GM12878 (cell line): ENCODE results near the gene SIGLEC6. TPM values are rescaled to one million over a fixed set of nuclear protein-coding genes. Genes with fewer than 3 reads are reported as not detected.

Experiments used
- ATAC-seq: fragments of 200-7000 bp; cut with Tn5 transposase; 3 replicates; pipeline ENCODE4 v1.9.1; 2020; ENCODE audit warnings: mild to moderate bottlenecking, moderate library complexity
- BruUV-seq: library from RNA; stranded (reverse); fragments of 400-500 nt; replicated peaks from 2 replicates; lab custom pipeline; 2021; lab: Mats Ljungman, UMichigan
- CTCF ChIA-PET: fragments of 300-600 bp; sonication (Branson Sonifier 250); formaldehyde crosslinking; extraction: SDS; loops from one replicate; lab custom pipeline; 2021; ENCODE audit warnings: inconsistent platforms; lab: Yijun Ruan, JAX
- POLR2A ChIA-PET: fragments of 350-600 bp; formaldehyde crosslinking; extraction: SDS; loops from one replicate; lab custom pipeline; 2021; ENCODE audit warnings: inconsistent platforms; lab: Charles Lee
- RAD21 ChIA-PET: fragments of 300-600 bp; sonication (Branson Sonifier 250); formaldehyde crosslinking; loops from one replicate; lab custom pipeline; 2023; ENCODE audit warnings: antibody characterized with exemption; ENCODE audit not compliant: unreplicated experiment; lab: Charles Lee
- SMC1A ChIA-PET: fragments of 300-600 bp; sonication (Branson Sonifier 250); formaldehyde crosslinking; loops from one replicate; lab custom pipeline; 2023; ENCODE audit not compliant: unreplicated experiment, uncharacterized antibody; lab: Charles Lee
- DNase-seq: peaks from one replicate; pipeline ENCODE4 v3.0.0-alpha.2; 2011; ENCODE audit warnings: low read depth, low spot score
- FAIRE-seq: peaks from 3 replicates; lab custom pipeline; 2011; peaks lifted over from hg19 to GRCh38; lab: Jason Lieb, UNC
- H2AFZ ChIP-seq: 2 replicates; pipeline ENCODE4 v1.6.0; 2011; ENCODE audit warnings: low read depth, low read length, control low read depth; ENCODE audit not compliant: control insufficient read depth
- H3K27ac ChIP-seq: 2 replicates; pipeline ENCODE4 v1.5.1; 2011; ENCODE audit warnings: control low read depth; ENCODE audit not compliant: control insufficient read depth, insufficient read depth
- H3K27me3 ChIP-seq, 2 experiments: replicated peaks in 1 of 2; 2 replicates each; pipeline versions ENCODE4 v1.6.0 to v1.6.1; 2011; ENCODE audit warnings: low read length in 1 of 2; ENCODE audit not compliant: control insufficient read depth in 2 of 2, insufficient read depth in 2 of 2
- H3K36me3 ChIP-seq, 2 experiments: 2 replicates each; pipeline ENCODE4 v1.5.1; 2011; ENCODE audit warnings: low read length in 1 of 2; ENCODE audit not compliant: control insufficient read depth in 2 of 2, insufficient read depth in 2 of 2
- H3K4me1 ChIP-seq: 2 replicates; pipeline ENCODE4 v1.6.1; 2011; ENCODE audit warnings: mild to moderate bottlenecking, low read length, moderate library complexity, mixed read lengths; ENCODE audit not compliant: control insufficient read depth, insufficient read depth
- H3K4me2 ChIP-seq: 2 replicates; pipeline ENCODE4 v1.6.0; 2011; ENCODE audit warnings: control low read depth; ENCODE audit not compliant: control insufficient read depth, insufficient read depth
- H3K4me3 ChIP-seq: fragments of 200-600 bp; sonication (generic); 2 replicates; pipeline ENCODE4 v1.5.1; 2016
- H3K79me2 ChIP-seq: 2 replicates; pipeline ENCODE4 v1.6.0; 2011; ENCODE audit warnings: low read length; ENCODE audit not compliant: control insufficient read depth, insufficient read depth
- H3K9ac ChIP-seq: 2 replicates; pipeline ENCODE4 v1.8.0; 2011; ENCODE audit warnings: low read length, control low read depth, mixed read lengths; ENCODE audit not compliant: control insufficient read depth, insufficient read depth
- H3K9me3 ChIP-seq: replicated peaks from 3 replicates; pipeline ENCODE4 v1.5.1; 2011; ENCODE audit warnings: mild to moderate bottlenecking, low read length; ENCODE audit not compliant: control insufficient read depth, insufficient read depth
- H4K20me1 ChIP-seq: 2 replicates; pipeline ENCODE4 v1.6.0; 2011; ENCODE audit not compliant: control insufficient read depth, insufficient read depth
- BCL11A ChIP-seq: IDR thresholded peaks from 2 replicates; pipeline ENCODE4 v1.6.1; 2011; ENCODE audit warnings: low read depth, low read length
- CREB1 ChIP-seq: IDR thresholded peaks from 2 replicates; pipeline ENCODE4 v1.6.1; 2012; ENCODE audit warnings: low read depth, mild to moderate bottlenecking, inconsistent platforms
- CTCF ChIP-seq, 3 experiments: IDR thresholded peaks in 2 of 3; conservative IDR thresholded peaks in 1 of 3; 2 replicates each; pipeline ENCODE4 v1.5.1; 2011; ENCODE audit warnings: low read depth in 3 of 3, low read length in 3 of 3, mild to moderate bottlenecking in 3 of 3, control low read depth in 2 of 3, moderate library complexity in 2 of 3, inconsistent platforms in 1 of 3, mixed read lengths in 1 of 3; ENCODE audit not compliant: control insufficient read depth in 2 of 3, insufficient read depth in 1 of 3; ENCODE audit errors: extremely low read depth in 1 of 3
- ESRRA ChIP-seq: IDR thresholded peaks from 2 replicates; pipeline ENCODE4 v1.6.1; 2012; ENCODE audit warnings: mild to moderate bottlenecking, low read length, improper control_type of control experiment
- HDAC6 ChIP-seq: fragments of 200-600 bp; sonication (generic); IDR thresholded peaks from one replicate; pipeline ENCODE4 v1.8.0; 2017; ENCODE audit warnings: antibody characterized with exemption; ENCODE audit not compliant: unreplicated experiment
- LARP7 ChIP-seq: fragments of 450-650 bp; IDR thresholded peaks from 2 replicates; pipeline ENCODE4 v1.6.1; 2017; ENCODE audit warnings: mild to moderate bottlenecking
- MLLT1 ChIP-seq: fragments of 450-650 bp; IDR thresholded peaks from 2 replicates; pipeline ENCODE4 v1.6.1; 2016; ENCODE audit warnings: mild to moderate bottlenecking
- NBN ChIP-seq: fragments of 450-650 bp; IDR thresholded peaks from 2 replicates; pipeline ENCODE4 v1.6.1; 2016
- NFXL1 ChIP-seq: fragments of 450-650 bp; IDR thresholded peaks from 2 replicates; pipeline ENCODE4 v1.6.1; 2017; ENCODE audit warnings: antibody characterized with exemption, mild to moderate bottlenecking, borderline replicate concordance
- NKRF ChIP-seq: fragments of 450-650 bp; conservative IDR thresholded peaks from 2 replicates; pipeline ENCODE4 v1.6.1; 2017; ENCODE audit warnings: mild to moderate bottlenecking, moderate library complexity
- NRF1 ChIP-seq: conservative IDR thresholded peaks from 2 replicates; pipeline ENCODE4 v1.6.1; 2011; ENCODE audit warnings: mild to moderate bottlenecking, low read depth, low read length, improper control_type of control experiment
- PAX8 ChIP-seq: fragments of 450-650 bp; IDR thresholded peaks from 2 replicates; pipeline ENCODE4 v1.6.1; 2017; ENCODE audit warnings: mild to moderate bottlenecking, moderate library complexity
- RAD21 ChIP-seq: IDR thresholded peaks from 2 replicates; pipeline ENCODE4 v1.6.1; 2011; ENCODE audit warnings: mild to moderate bottlenecking, low read depth, low read length, moderate library complexity; ENCODE audit not compliant: insufficient read depth
- RUNX3 ChIP-seq: IDR thresholded peaks from 2 replicates; pipeline ENCODE4 v1.6.1; 2012; ENCODE audit warnings: low read length, inconsistent platforms
- SMAD1 ChIP-seq: fragments of 450-650 bp; IDR thresholded peaks from 2 replicates; pipeline ENCODE4 v1.6.1; 2018; ENCODE audit warnings: mild to moderate bottlenecking, low read depth; ENCODE audit not compliant: partially characterized antibody
- SMC3 ChIP-seq: IDR thresholded peaks from 2 replicates; pipeline ENCODE4 v1.6.1; 2011; ENCODE audit warnings: low read length, improper control_type of control experiment, borderline replicate concordance
- USF1 ChIP-seq: IDR thresholded peaks from 2 replicates; pipeline ENCODE4 v1.6.1; 2011; ENCODE audit warnings: borderline replicate concordance, low read depth, mild to moderate bottlenecking, moderate library complexity, mixed read lengths, low read length; ENCODE audit not compliant: insufficient read depth; ENCODE audit errors: extremely low read length
- YY1 ChIP-seq: IDR thresholded peaks from 2 replicates; pipeline ENCODE4 v1.6.1; 2011; ENCODE audit warnings: low read depth, mild to moderate bottlenecking, low read length
- WGBS: methylation state at CpG from one replicate; pipeline ENCODE4 v1.1.6; 2016; ENCODE audit warnings: low lambda C conversion rate; ENCODE audit not compliant: insufficient replicate concordance, insufficient coverage; ENCODE audit errors: missing lambda C conversion rate; 5-methylcytosine and 5-hydroxymethylcytosine counted together
- in situ Hi-C: fragments of 300-500 bp; cut with MboI; formaldehyde crosslinking; loops from 9 replicates; pipeline ENCODE4 v1.14.3; 2018; ENCODE audit warnings: mixed read lengths
- intact Hi-C: fragments of 100-400 bp; cut with micrococcal nuclease; formaldehyde crosslinking; loops from one replicate; pipeline ENCODE4 v1.14.2; 2022; ENCODE audit not compliant: unreplicated experiment
- polyA plus RNA-seq, 11 experiments: library from polyadenylated mRNA; depleted of rRNA in 4 of 11; unstranded in 6 of 11; stranded (reverse) in 5 of 11; fragments of >200 nt; fragmentation: Nextera tagmentation in 4 of 11; fragmentation: Illumina TruSeq in 1 of 11; extraction: Ambion mirVana in 4 of 11; extraction: Trizol in 1 of 11; gene quantifications; 1 replicate in 1 of 11; 2 replicates in 10 of 11; pipeline versions ENCODE4 v1.2.1 to v1.2.3, GENCODE V29; 2011 to 2016; ENCODE audit warnings: inconsistent platforms in 2 of 11, missing spikeins in 2 of 11, low read depth in 1 of 11
- total RNA-seq, 4 experiments: library from RNA; depleted of rRNA in 3 of 4; stranded (reverse); fragments of >200 nt in 3 of 4; fragmentation: Illumina TruSeq in 1 of 4; extraction: Trizol in 1 of 4; gene quantifications; 2 replicates each; pipeline versions ENCODE4 v1.2.1 to v1.2.3, GENCODE V29; 2013 to 2021

The SIGLEC6 gene
- total and polyA plus RNA-seq, 10 of the 15 experiments (the other 5 are each of a cell fraction or from before 2014, with no cell fraction given), result 0.08 to 0.40 (median 0.27) TPM; not detected in 2

- FAIRE-seq, result peak; percentile 90
- in situ Hi-C loops (loop anchor here (5.0 kb wide), 1 partner anchor 184 kb away; no protein-coding TSS in a partner anchor), intact Hi-C loops (loop anchor here (1.0 to 5.0 kb wide), 2 partner anchors 39 to 184 kb away; no protein-coding TSS in a partner anchor)
- no peaks in the 10 kb centered on the region; the same call in 1 of the 2 replicates for H4K20me1 ChIP-seq
- no peaks in the 10 kb centered on the region for H3K36me3 ChIP-seq
- no peaks in the 10 kb centered on the region; the same call in 2 of the 3 replicates for H3K9me3 ChIP-seq
- ChIA-PET POLR2A (no interaction called here), RAD21 (interaction anchor here (1.4 to 5.4 kb wide), 5 partner anchors 12 to 305 kb away, joined by 3 to 133 read pairs (median 4); no protein-coding TSS in a partner anchor), SMC1A (interaction anchor here (0.6 to 6.4 kb wide), 15 partner anchors 9 to 305 kb away, joined by 3 to 110 read pairs (median 4); partner anchors contain the start of gene SIGLEC10), CTCF (interaction anchor here (0.6 to 10.8 kb wide), 31 partner anchors 9 to 1349 kb away, joined by 3 to 281 read pairs (median 4); no protein-coding TSS in a partner anchor)
- BruUV-seq, result no TSS peak
- no peak overlapping the region for H2AFZ ChIP-seq
- H3K79me2 ChIP-seq, result no peaks in the 10 kb centered on the region
- WGBS, result 19% methylated on average over 7 of the region's 7 CpGs
- H3K4me1 ChIP-seq, result no peaks in the 10 kb centered on the region
- H3K4me3 ChIP-seq, result no peak overlapping the region
- no peak overlapping the region for H3K9ac ChIP-seq
- ATAC-seq, result peak; percentile 91
- peak; percentile 15 for DNase-seq
- H3K27me3 ChIP-seq, result no peaks in the 10 kb centered on the region; a peak in 1 of 4 replicates
- H3K4me2 ChIP-seq, result no peak overlapping the region
- no peak overlapping the region for H3K27ac ChIP-seq
- TF ChIP-seq LARP7 (no peak), NBN (no peak), SMAD1 (no peak), MLLT1 (no peak), PAX8 (no peak), CREB1 (no peak), USF1 (no peak), BCL11A (no peak), SMC3 (peak; percentile 98), ESRRA (no peak), HDAC6 (no peak), NKRF (no peak), NRF1 (no peak), RAD21 (peak; percentile 92), RUNX3 (peak; percentile 31; the same call in 1 of the 2 replicates), YY1 (peak; percentile 66; the same call in 1 of the 2 replicates), CTCF (IDR thresholded peaks at IDR 0.05 in 2 of 3, conservative IDR thresholded peaks at IDR 0.05 in 1 of 3; ENCODE audit: control insufficient read depth in 2 of 3, extremely low read depth in 1 of 3, insufficient read depth in 1 of 3, low read depth in 3 of 3, low read length in 3 of 3) (peak; percentile 65 to 93 (median 86)), NFXL1 (no peak)
Observed at GRCh38 chr19:51473009-51473707, 58.3 kb downstream of the SIGLEC6 start.
